ENCODE measurements around the gene RSPH9.
"Not testable (repeated sequence)": the region's sequence is repeated elsewhere in the genome, so short reads cannot be mapped to it uniquely, and the experiment has no call there.

Gene RSPH9

DNA sequence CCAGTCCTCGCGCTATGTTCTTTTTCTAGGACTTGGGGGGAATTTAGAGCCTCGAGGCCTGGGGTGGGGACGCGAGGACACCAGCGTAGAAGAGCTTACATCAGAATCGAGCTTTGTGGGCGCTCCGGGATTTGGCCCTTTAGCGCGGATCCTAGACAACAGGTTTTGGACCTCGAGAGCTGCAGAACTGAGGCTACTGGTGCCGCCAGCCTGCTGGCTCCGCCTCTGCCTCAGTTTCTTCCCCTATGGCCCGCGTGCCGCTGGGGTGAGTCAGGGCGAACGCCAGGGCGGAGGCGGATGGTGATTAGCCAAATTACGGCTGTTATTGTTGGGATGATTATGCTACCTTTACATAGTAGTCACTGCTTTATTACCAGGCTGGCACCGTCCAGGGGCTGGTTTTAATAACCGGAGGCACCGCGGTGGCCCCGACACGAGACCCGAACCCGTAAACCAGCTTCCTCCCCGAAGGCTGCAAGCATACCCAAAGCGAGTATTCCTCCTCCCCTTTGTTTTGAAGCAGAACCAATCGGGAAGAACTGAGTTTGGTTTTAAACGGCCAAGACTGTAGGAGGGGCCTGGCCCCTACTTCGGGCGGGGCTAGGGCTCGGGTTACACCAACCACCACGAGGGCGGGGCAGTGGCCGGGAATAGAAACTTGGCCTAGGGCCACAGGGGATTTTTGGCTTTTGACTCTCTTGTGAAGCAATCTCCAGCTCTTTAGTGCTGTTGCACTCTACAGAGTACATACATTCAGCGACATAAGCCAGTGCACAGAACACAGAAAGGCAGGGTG is 15.1 kb upstream of the RSPH9 start:
- DNase-seq: peak; percentile 99

- peak; percentile 29 for DNase-seq
These were observed 13.7 kb upstream of the RSPH9 start for GRCh38 chr6:43630980-43631619.

- DNase-seq: not testable (repeated sequence)
These were observed 11.8 kb upstream of the RSPH9 start for GRCh38 chr6:43633002-43633401.

DNA sequence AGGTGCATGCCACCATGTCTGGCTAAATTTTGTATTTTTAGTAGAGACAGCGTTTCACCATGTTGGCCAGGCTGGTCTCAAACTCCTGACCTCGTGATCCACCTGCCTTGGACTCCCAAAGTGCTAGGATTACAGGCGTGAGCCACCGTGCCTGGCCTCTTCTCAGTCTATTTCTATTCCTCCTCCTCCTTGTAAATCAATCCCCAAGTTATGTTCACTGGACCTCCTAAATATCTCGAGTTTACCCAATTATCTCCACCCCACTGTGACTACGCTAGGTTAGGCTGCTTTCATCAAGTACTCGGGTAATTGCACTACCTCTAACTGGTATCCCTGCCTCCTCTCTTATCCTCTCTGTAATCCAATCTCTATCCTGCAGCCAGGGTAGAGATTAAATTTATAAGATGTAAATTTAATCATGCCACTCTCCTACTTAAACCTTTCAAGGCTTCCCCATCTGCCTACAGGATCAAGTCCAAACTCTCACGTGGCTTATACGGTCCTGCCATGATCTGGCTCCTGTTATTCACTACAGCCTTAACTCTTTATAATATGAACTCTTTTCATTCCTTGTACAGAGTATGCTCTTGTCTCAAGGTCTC is 10.0 kb upstream of the RSPH9 start:
- DNase-seq: no peak

GRCh38 chr6:43635387-43636307 is 9.2 kb upstream of the RSPH9 start, which contains the start of gene MAD2L1BP:
TSS of gene MAD2L1BP (plus strand) at chr6:43635840. CDS start at chr6:43635876, 36 bp downstream.
- DNase-seq: peak; percentile 95

DNA sequence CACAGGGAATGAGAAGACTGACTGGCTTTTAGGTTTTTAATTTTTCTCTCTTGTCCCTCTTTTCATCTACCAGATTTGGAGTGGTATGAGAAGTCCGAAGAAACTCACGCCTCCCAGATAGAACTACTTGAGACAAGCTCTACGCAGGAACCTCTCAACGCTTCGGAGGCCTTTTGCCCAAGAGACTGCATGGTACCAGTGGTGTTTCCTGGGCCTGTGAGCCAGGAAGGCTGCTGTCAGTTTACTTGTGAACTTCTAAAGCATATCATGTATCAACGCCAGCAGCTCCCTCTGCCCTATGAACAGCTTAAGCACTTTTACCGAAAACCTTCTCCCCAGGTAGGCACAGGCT is 8.6 kb upstream of the RSPH9 start:
- DNase-seq: peak; percentile 50

DNA sequence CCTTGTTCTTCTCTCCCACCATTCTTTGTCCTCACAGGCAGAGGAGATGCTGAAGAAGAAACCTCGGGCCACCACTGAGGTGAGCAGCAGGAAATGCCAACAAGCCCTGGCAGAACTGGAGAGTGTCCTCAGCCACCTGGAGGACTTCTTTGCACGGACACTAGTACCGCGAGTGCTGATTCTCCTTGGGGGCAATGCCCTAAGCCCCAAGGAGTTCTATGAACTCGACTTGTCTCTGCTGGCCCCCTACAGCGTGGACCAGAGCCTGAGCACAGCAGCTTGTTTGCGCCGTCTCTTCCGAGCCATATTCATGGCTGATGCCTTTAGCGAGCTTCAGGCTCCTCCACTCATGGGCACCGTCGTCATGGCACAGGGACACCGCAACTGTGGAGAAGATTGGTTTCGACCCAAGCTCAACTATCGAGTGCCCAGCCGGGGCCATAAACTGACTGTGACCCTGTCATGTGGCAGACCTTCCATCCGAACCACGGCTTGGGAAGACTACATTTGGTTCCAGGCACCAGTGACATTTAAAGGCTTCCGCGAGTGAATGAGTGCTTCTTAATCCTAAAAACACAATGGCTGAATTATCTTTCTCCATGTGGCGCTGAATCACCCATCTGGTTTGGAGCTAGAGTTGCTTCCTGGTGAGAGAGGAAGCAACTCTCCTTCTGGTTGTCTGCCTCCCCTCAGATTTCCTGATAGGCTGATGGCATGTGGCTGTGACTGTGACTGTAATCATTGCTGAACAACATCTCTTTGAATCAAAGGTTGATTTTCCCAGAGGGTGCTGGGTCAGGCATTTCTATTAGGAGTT is 4.6 kb upstream of the RSPH9 start:
- DNase-seq: no peak

DNA sequence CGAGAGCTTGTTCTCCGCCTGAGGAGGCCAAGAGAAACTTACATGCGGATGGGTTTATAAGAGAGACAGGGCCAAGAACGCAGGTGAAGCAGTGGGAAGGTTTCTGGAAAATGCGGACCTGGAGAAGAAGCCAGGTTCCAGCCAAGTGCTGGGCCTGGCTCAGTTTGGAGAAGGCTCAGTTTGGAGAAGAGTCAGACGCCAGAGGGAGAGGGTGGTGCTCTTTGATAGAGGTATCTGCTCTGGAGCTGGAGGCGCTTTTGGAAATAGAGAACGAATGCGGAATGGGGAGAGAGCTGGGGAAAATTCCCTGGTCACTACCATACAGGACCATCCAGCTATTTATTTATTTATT is 753 bp downstream of the RSPH9 start:
- DNase-seq: no peak

GRCh38 chr6:43647613-43648012 is 2.8 kb downstream of the RSPH9 start:
- no peak for DNase-seq

DNA sequence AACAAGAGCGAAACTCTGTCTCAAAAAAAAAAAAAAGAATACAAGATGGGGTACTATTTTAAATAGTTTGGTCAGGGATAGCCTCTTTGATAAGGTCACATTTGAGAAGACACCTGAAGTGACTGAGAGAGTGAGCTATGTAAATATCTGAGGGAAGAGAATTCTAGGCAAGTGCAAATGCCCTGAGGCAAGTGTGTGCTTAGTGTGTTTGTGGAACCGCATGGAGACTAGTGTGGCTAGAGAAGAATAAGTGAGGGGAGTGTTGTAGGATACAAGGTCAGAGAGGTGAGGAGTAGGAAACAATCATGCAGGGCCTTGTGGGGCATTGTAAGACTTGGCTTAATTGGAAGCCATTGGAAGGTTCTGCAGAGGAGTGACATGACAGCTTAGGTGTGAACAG is 3.4 kb downstream of the RSPH9 start:
- DNase-seq: no peak

DNA sequence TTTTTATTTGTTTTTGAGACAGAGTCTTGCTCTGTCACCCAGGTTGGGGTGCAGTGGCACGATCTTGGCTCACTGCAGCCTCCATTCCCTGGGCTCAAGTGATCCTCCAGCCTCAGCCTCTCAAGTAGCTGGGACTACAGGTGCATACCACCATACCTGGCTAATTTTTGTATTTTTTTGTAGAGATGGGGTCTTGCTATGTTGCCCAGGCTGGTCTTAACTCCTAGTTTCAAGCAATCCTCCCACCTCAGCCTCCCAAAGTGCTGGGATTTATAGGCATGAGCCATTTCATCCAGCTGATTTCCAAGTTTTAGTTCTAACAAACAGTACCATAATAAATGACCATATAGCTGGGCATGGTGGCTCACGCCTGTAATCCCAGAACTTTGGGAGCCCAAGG is 8.0 kb downstream of the RSPH9 start:
- not testable (repeated sequence) for DNase-seq

DNA sequence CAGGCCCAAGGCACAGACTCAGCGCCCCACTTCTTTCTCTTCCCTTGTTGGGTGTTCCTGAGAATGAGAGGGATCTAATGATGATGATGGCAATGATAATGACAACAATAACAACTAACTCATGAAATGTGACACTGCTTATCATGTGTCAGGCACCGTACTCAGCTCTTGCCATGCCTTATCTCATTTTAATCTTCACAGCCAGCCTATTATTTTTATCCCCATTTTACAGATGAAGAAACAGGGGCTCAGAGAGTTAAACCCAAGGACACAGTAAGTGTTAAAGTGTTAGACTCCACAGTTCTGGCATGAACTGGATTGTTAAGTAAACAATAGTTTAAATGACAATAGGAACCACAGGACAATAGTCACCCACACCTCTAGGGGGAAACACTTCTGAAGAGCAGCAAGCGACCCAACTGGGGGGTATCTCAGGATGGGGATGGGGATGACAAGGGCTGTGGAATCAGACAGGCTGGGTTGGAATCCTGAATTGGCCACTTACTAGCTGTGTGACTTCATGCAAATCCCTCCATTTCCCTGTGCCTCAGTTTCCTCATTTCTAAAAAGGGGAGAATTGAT is 12.5 kb downstream of the RSPH9 start:
- no peak for DNase-seq

DNA sequence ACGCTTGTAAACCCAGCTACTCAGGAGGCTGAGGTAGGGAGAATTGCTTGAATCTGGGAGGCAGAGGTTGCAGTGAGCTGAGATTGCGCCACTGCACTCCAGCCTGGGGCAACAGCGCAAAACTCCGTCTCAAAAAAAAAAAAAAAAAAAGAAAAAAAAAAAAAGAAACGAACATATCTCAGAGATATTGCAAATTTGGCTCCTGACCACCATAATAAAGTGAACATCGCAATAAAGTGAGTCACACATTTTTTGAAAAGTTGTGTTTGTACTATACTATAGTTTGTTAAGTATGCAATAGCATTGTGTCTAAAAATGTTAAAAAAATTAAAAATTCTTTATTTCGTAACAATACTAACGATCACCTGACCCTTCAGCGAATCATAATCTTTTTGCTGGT is 13.3 kb downstream of the RSPH9 start:
- DNase-seq: no peak

DNA sequence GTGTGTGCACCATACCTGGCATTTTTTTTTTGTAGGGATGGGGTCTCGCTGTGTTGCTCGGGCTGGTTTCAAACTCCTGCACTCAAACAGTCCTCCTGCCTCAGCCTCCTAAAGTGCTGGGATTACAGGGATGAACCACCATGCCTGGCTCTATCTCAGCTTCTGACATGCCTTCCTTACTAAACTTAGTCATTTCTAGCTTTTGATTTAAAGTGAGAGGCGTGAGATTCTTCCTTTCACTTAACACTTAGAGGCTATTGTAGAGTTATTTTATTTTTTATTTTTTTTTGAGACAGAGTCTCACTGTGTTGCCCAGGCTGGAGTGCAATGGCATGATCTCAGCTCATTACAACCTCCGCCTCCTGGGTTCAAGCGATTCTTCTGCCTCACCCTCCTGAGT is 18.1 kb downstream of the RSPH9 start:
- not testable (repeated sequence) for DNase-seq

DNA sequence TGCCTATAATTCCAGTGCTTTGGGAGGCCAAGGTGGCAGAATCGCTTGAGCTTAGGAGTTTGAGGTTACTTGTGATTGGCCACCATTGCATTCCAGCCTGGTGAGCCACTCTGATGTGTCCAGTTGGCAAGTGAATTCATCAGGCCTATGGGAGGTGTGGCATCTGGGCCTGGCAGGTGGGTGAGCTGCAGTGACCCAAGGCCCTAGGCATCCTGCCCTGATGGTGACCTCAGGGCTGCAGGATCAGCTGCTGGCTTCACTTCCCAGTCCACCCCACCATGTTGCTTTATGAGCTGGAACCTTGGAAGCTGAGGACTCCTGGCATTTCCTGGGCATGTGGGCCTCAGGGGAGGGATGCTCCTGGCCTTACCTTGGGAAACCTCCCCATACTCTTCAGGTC is 20.5 kb downstream of the RSPH9 start:
- no peak for DNase-seq

GRCh38 chr6:43666196-43666920 is 21.5 kb downstream of the RSPH9 start:
- DNase-seq: no peak

GRCh38 chr6:43667245-43668150 is 22.7 kb downstream of the RSPH9 start:
- DNase-seq: peak; percentile 87

DNA sequence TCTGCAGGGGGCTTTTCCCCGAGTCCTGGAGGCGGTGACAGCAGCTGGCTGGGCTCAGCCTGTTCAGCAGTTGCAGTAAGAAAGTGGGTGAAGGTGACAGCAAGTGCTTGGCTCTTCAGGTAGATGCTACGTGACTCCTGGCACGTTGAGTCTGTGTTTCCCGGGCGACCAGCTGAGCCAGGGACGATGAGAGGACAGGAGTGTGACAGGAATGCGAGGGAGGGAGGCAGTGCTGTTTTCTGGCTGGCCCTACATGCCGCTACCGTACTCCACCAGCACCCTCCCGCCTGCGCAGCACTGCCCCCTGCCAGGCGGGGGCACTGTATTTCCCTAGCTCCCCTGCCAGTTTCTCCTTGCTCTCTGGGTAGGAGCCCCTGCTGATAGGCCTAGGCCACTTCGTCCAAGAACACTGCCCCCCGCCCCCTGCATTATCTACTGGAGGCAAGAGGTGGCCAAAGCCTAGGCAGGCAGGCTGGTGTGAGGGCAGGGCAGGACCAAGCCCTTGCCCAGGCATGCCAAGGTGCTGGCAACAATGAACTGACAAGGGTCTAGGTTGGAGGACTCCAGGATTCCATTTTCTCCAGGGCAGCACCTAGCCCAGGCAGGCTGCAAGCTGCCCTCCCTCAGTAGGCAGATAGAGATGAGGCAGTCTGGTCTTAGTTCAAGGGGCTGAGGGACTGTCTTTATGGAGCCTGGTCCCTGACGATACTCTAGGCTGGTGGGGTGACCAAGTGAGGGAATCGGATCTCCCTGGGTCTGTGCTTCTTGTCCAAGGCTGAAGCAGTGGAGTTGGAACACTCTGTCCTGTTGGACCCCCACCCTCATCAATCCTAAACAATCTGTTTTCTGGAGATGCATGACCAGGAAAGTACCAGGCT is 23.6 kb downstream of the RSPH9 start:
- DNase-seq: peak; percentile 82
